Activated CD4-positive, CD25-positive, alpha-beta regulatory T cell treated with anti-CD3 and anti-CD28 coated beads, Interleukin-2, amount 50 U/mL, for 24 hours (primary cell): ENCODE measurements around the gene SHISA9.

Experiments
- ATAC-seq, 2 donors: fragments of 150-1000 bp; cut with Tn5 transposase; one replicate each; pipeline ENCODE4 v1.10.0; 2021; ENCODE audit warnings: mild to moderate bottlenecking in 1 of 2, moderate library complexity in 1 of 2

The SHISA9 gene

DNA sequence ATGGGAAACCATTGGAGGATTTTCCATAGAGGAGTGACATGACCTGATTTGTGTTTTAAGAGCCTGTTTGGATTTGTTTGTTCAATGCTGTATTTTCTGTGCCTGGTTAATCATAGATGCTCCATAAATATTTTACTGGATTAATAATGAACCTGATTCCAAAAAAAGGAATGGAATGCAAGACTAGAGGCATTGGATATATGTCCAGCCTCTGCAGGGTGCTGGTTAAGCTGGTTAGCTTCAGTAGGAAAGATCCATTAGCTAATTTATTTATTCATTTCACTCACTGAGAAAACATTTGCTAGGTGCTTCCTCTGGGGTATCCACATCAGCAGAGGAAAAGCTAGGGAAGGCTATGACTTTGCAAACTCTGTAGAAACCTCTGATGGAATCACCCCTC is 57.7 kb downstream of the SHISA9 start:
- ATAC-seq: no peak

DNA sequence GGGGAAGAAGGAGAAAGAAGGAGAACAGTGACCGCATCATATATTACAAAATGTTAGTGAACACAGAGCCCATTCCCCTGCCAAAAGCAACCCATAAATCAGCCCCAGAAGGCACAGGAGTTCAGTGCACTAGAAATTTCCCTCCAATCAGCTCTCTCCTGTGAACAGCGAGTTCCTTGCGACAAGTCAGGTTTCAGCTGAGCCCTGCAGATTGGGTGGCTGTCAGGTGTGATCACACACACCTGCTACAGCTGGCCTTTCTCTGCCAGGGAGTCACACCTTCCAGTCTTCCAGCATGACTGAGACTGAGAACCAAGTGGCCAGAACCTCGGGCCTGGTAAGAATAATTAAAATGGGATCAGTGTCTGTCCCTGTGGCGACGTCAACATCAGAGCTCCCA is 60.2 kb downstream of the SHISA9 start:
- ATAC-seq: no peak

DNA sequence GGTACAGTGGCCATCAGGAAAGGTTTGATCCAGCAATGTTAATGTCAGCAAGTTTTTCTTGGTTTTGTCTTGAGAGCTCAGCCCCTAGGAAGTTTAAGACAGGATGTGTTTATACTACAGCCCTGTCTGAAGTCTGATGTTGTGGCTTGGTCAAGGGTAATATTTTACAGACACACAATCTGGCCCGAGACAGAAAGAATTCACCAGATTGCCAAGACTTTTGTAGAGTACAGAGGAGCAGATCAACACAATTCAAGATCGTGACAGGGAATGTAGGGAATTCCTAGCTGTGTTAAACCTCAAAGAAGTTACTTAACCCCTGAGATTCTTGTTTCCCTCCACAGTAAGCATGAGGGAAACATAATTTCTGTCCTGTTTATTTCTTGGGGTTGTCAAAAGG is 63.1 kb downstream of the SHISA9 start:
- no peak for ATAC-seq

DNA sequence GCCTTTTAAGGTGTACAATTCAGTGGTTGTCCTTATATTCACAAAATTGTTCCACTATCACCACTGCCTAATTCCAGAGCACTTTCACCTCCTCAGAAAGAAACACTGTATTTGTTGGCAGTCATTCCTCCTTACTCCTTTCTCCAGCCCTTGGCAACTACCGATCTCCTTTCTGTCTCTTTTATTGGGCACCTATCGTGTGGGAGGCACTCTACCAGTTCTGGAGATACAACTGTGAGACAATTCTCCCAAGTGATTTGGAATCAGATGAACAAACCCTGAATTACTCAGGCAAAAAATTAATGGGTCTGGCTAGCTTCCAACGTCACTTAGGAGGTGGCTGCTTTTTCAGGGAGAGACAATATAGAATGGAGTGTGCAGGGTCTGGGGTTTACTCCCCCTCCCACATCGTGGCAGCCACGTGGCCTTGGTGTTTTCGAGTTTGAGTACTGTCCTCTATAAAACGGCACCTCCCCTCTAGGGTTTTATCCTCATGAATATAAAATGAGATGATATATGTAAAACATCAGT is 63.9 kb downstream of the SHISA9 start:
- no peak for ATAC-seq

DNA sequence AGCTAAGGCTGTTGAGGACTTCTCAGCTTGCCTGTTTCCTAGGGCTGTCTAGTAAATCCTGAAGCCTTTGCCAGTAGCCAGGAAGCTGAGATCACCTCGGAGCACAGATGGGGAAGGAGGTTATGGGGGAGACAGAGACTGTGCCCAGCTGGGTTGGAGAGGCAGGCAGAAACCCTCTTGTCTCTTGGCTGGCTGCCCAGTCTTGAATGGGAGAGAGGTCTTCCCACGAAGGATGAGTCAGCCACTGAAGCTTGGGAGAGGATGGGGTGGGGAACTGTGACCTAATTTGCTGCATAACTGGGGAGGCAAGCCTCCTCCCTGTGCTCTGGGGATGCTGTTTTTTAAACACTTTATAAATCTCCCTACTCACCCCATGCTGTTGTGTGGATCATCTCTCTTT is 69.8 kb downstream of the SHISA9 start:
- ATAC-seq: no peak

- ATAC-seq: no peak
Measured at GRCh38 chr16:12972246-12972645, 70.8 kb downstream of the SHISA9 start.

DNA sequence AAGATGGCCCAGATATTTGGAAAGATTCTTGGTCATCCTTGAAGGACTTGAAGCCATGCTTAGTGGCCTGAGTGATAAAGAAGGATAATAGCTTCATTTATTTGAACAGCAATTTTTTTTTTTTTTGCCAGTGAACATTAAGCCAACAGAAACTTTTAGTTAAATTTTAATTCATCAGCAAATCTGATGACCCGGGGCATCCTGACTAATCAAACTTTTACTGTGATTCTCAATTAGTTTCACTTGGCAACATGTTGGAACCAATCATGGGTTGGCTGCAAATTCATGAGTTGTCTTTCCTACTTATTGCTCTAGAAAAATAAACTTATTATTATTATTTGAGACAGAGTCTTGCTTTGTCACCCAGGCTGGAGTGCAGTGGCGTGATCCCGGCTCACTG is 74.4 kb downstream of the SHISA9 start:
- ATAC-seq: no peak

- no peak for ATAC-seq
Measured at GRCh38 chr16:12976496-12976895, 75.1 kb downstream of the SHISA9 start.

DNA sequence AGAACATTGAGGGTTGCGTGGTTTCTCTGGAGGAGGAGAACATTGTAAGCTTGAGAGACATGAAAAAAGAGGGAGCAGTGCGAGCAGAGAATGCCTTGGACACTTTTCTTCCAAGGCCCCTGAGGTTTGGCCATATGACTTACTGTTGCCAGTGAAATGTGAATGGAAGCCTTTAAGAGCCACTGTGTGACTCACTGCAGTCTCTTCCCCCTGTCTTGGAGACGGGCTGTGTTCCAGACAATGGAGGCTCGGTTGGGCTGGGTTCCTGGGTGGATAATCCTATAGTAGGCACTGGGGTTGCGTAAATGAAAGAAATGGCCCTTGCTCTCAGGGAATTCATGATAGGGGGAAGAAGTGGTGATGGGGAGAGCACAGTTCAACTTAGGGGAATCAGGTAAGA is 75.5 kb downstream of the SHISA9 start:
- ATAC-seq: no peak

DNA sequence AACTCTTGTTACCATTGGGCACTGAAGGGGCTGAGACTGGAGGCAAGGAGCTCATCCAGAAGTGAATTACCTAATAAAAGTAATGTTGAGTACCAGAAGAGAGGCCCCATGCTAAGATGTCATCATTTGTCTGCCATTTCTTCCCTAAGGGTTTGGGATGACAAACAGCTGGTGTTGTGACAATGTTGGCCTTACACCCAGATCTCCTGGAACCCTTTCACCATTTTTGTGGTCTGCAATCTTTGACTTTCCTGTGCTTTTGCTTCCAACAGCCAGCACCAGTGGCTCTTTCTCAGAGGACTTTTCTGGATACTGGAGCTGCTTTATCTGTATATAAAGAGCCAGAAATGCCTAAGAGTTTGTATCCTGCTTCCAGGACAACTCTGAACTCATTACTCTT is 84.1 kb downstream of the SHISA9 start:
- no peak for ATAC-seq

GRCh38 chr16:12988071-12988470 is 86.7 kb downstream of the SHISA9 start:
- no peak for ATAC-seq

- ATAC-seq: no peak
Measured at GRCh38 chr16:12992066-12992465, 90.7 kb downstream of the SHISA9 start.

- ATAC-seq: no peak
Measured at GRCh38 chr16:12994402-12994801, 93.0 kb downstream of the SHISA9 start.

DNA sequence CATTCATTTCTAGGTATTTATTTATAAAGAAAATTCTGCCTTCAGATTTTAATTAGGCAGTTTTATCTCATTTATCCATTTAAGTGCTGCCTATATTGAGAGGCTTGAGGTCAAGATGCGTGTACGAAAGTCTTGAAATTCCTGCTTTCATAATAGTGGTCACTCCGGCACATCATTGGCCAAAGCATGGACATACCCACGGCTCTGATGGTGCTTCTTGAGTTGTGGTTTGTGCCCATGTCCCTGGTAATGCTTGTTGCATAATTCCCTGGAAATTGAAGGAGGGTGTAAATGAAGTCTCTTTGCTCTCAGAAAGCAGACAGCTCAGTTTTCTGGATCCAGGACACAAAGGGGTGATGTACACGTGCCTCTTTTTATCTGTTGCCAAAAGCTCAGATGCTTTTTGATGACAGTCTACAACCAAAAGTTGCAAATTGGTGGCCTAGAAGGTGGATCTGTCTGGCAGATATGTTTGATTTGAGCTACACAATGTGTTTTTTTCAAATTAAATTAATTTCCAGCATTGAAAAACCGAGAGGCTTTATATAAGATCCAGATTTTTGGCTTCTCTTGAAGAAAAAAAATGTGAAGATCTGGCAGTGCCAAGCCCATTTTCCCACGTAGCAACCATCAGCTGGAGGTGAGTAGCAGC is 94.4 kb downstream of the SHISA9 start:
- ATAC-seq: no peak

DNA sequence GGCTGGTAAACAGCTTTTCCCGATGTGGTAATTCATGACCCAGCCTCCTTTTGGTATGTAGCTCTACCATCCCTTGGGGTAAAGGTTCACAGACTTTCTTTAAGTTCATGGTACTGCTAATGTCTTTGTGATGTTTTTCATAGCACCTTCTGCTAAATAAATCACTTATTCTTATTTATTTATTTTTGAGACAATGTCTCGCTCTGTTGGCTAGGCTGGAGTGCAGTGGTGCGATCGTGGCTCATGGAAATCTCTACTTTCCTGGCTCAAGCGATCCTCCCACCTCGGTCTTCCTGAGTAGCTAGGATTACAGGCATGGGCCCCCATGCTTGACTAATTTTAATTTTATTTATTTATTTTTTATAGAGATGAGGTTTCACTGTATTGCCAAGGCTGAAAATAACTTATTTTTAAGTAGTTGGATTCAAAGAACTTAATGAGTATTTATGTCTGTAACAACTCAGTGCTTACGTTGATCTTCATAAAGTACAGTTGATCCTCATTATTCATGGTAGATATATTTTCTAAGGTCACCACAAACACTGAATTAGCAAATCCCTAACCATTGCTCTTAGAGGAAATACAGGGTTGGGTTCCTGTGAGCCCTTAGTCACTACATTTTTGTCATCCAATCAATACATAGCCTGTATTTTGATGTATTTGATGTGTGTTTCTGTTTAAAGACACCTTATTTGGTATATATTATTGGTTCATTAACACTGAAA is 97.1 kb downstream of the SHISA9 start:
- ATAC-seq: no peak

GRCh38 chr16:12999368-12999767 is 98.0 kb downstream of the SHISA9 start:
- ATAC-seq: no peak

GRCh38 chr16:13005721-13006247 is 104.4 kb downstream of the SHISA9 start:
- no peak for ATAC-seq

GRCh38 chr16:13012601-13013000 is 111.2 kb downstream of the SHISA9 start:
- no peak for ATAC-seq

DNA sequence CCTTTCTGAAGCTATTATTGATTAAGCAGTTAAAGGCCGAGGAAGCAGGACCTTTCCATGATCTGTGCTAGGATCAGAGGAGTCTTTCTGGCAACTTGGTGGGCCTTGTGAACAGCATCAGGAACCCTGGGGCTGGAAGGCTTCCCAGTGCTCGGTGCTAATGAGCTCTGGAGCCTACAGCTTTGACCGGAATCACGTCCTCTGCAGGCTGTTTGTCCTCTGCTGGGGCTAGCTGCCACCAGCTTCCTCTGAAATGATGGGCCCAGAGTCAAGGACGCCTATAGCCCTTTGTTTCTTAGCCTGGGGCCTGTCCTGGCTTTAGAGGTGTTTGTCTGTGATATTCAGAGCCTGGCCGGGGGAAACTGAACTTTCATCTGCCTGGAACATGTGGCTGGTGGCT is 111.6 kb downstream of the SHISA9 start:
- no peak for ATAC-seq

GRCh38 chr16:13014476-13014875 is 113.1 kb downstream of the SHISA9 start:
- no peak for ATAC-seq

- no peak for ATAC-seq
Measured at GRCh38 chr16:13018026-13018425, 116.6 kb downstream of the SHISA9 start.

- no peak for ATAC-seq
Measured at GRCh38 chr16:13021996-13022395, 120.6 kb downstream of the SHISA9 start.

DNA sequence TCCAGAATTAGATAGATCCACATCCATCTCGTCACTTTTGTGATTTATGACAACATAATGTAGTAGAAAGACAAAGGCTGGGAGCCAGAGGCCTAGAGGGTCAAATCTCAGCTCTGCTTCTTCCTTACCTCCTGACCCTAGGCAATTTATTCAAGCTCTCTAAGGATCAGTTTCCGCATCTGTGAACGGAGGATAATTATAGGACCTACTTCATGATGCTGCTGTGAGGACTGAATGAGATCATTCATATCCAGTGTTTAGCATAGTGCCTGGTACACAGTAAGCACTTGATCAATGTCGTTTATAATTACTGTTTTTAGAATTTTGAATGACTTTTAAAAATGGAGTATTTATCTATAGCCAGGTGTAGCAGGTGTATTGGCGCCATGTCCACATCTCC is 128.4 kb downstream of the SHISA9 start:
- ATAC-seq: no peak

DNA sequence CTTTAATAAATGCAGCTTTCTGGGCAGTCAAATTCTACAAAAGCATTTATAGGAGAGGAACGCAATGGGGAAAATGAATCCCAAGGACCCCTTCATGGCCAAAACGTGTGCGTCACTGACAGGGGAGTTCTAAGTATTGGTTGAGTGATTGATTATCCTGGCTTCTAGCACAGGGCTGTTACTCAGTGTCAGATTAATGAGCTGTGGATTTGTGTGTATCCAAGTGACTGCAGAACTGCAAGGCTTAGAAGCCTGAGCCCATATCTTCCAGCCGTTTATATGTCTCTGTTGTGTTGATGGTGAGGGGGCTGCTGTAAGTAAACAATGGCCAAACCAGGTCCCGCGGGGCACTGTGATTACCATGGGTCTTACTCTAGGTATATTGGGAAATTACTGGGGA is 129.4 kb downstream of the SHISA9 start:
- ATAC-seq: no peak
